GM21381 (cell line): Measurements from ENCODE around the gene TRIM58.

Experiments used
- ATAC-seq: cut with Tn5 transposase; IDR thresholded peaks from one replicate; pipeline ENCODE4 v1.9.1; 2021; ENCODE audit warnings: mild to moderate bottlenecking, moderate library complexity; ENCODE audit not compliant: unreplicated experiment

TRIM58 gene

DNA sequence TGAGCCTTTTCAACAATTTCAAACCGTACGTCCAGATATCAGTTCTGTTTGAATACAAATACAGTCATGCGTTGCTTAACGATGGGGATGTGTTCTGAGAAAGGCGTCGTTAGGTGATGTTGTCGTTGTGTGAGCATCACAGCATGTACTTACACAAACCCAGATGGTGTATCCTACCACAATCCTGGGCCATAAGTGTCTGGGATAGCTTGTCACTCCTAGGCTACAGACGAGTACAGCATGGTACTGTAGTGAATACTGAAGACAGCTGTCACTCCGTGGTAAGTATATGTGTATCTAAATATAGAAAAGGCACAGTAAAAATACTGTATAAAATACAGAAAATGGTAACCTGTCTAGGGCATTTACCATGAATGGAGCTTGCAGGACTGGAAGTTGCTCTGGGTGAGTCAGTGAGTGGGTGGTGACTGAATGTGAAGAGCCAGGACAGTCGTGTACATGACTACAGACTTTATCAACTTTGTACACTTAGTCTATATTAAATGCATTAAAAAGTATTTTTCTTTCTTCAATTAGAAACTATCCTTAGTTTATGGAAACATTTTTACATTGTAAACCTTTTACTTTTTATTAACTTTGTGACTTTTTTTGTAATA lies 27.9 kb downstream of the TRIM58 start:
- ATAC-seq, result no peak

DNA sequence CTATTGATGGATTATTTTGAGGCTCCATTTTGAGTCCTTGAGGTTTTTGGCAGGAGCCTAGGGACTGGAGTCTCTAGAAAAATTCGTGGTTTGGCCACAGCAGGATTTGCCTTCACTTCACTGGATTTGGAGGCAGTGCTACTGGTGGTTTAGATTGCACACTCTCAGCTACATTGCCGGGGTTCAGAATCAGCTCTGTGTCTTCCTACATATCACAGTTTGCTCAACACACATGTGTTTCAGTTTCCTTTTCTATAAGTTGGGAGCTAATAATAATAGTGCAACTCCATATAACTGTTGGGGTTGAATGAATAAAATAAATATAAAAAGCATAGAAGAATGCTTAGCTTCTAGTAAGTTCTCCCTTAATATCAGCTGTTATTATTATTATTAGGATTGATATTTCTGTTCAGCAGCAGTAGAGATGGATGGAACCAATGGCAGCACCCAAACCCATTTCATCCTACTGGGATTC lies 38.2 kb downstream of the TRIM58 start, which contains the start of gene OR2W3:
Gene OR2W3 (plus strand): TSS at position 425 of the 475 bp plus-strand sequence. CDS start 0 bp downstream, at position 425.
- ATAC-seq, result no peak

DNA sequence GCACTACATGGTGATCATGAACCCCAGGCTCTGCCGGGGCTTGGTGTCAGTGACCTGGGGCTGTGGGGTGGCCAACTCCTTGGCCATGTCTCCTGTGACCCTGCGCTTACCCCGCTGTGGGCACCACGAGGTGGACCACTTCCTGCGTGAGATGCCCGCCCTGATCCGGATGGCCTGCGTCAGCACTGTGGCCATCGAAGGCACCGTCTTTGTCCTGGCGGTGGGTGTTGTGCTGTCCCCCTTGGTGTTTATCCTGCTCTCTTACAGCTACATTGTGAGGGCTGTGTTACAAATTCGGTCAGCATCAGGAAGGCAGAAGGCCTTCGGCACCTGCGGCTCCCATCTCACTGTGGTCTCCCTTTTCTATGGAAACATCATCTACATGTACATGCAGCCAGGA lies 39.0 kb downstream of the TRIM58 start:
- ATAC-seq, result no peak

GRCh38 chr1:247904122-247904521 lies 47.1 kb downstream of the TRIM58 start:
- no peak for ATAC-seq

DNA sequence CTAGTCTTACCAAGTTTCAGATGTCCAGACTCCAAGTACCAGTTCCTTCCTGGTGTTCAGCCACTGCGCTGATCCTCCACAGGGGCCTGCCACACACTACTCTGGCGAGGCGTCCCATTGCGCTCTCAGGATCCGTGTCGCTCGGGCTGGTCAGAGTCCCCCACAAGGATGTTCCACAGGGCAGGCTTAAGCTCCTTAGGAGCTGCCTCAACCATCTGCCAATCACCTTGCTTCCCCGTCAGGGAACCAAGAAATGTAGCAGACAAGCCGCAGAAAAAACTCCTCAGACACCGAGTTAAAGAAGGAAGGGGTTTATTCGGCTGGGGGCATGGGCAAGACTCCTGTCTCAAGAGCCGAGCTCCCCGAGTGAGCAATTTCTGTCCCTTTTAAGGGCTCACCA lies 48.2 kb downstream of the TRIM58 start:
- no peak for ATAC-seq

DNA sequence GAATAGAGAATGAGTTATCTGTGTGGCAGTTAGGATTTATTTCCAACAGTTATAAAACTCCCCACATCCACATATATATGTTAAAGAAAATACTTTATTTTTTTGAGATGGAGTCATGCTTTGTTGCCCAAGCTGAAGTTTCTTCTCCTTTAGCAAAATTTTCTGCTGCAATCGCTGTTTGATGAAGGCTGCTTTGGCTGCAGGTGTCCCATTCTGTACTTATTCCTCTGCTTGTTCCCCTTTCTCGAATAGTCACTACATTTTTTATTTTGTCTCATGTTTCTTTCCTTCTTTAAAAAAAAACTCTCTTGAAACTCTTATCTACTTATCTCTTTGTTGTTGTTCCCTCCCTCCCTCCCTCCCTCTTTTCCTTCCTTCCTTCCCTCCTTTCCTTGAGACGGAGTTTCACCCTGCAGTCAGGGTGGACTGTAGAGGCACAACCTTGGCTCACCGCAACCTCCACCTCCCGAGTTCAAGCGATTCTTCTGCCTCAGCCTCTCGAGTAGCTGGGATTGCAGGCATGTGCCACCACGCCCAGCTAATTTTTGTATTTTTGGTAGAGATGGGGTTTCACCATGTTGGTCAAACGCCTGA lies 49.0 kb downstream of the TRIM58 start:
- no peak for ATAC-seq

DNA sequence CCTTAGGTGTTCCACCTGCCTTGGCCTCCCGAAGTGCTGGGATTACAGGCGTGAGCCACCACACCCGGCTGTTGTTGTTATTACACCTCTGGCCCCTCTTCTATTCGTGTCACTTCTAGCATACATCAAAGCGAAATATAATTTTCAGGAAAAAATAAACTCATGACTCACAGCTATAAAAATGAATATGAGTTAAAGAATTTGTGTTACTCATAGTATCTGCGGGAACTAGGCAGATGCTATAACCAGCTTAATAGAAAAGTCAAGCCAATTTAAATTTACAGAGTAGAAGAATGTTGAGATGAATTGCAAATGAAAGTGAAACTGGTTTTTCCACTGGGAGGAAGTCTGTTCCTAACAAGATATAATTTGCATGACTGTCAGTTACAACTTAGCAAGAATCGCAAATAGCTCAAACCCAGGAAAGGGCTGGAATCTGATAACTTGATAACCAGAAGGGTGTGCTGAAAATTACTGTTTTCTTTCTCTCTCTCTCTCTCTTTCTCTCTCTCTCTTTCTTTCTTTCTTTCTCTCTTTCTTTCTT lies 49.6 kb downstream of the TRIM58 start:
- no peak for ATAC-seq

GRCh38 chr1:247908766-247909165 lies 51.8 kb downstream of the TRIM58 start:
- ATAC-seq, result no peak

GRCh38 chr1:247913786-247914185 lies 56.8 kb downstream of the TRIM58 start:
- ATAC-seq, result no peak

DNA sequence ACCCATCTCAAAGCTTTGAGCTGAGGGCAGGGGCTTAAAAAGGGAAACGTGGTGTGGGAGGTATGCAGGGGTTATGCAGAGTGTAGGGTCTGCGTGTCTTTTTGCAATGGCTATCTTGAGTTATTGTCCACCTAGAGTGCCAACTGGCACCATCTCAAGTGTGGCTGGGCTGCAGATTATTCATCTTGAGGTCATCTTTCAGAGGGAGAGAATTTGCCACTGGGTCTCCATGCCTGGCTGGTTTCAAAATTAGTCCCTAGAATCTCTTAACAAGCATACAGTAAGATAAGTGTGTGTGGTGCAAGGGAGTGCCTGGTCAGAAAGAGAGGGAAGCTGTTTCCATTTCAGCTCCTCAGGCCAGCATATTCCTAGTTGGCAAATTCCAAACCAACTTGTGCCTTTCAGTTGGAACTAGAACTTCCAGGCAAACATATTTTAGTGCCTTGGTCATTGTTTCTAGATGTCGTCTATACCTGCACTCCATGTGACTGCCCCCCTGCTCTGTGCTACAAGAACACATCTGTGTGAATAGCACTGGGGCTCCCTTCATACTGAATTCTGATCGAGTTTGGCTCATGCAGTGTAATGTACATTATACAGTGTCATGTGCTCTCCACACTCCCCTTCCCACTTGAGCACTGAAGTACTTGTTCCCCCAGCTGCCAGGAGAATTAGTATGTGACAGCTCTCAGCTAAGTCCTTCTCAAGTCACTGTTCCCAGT lies 58.1 kb downstream of the TRIM58 start:
- no peak for ATAC-seq

GRCh38 chr1:247919952-247920351 lies 63.0 kb downstream of the TRIM58 start, which contains the start of gene OR2T8:
Gene OR2T8 (plus strand): TSS chr1:247920252. CDS start chr1:247921018, 766 bp downstream.
- no peak for ATAC-seq

GRCh38 chr1:247923941-247924340 lies 67.0 kb downstream of the TRIM58 start:
- no peak for ATAC-seq

GRCh38 chr1:247924868-247925267 lies 67.9 kb downstream of the TRIM58 start, which contains the start of gene OR2AJ1:
Gene OR2AJ1 (plus strand): TSS chr1:247924889. CDS start chr1:247933769, 8,880 bp downstream.
- ATAC-seq, result no peak
